Loucy (cell line): ENCODE measurements around the gene RPH3AL.

ENCODE experiments used
- H2AFZ ChIP-seq: fragments of 200-600 bp; sonication (generic); 2 replicates; pipeline ENCODE4 v1.6.0; 2016; ENCODE audit warnings: antibody characterized with exemption, mild to moderate bottlenecking, low read length, moderate library complexity
- H3F3A ChIP-seq: fragments of 200-600 bp; 2 replicates; pipeline ENCODE4 v1.6.0; 2016; ENCODE audit warnings: antibody characterized with exemption, low read depth, mild to moderate bottlenecking
- H3K27me3 ChIP-seq: fragments of 200-600 bp; sonication (generic); 2 replicates; pipeline ENCODE4 v1.6.1; 2014; ENCODE audit warnings: low read length, mild to moderate bottlenecking; ENCODE audit not compliant: insufficient read depth, poor library complexity, severe bottlenecking
- H3K36me3 ChIP-seq: fragments of 200-600 bp; sonication (generic); 2 replicates; pipeline ENCODE4 v1.6.1; 2016; ENCODE audit warnings: low read length; ENCODE audit not compliant: insufficient read depth
- H3K4me1 ChIP-seq: fragments of 200-600 bp; sonication (generic); 2 replicates; pipeline ENCODE4 v1.5.1; 2014; ENCODE audit warnings: low read length, mild to moderate bottlenecking; ENCODE audit not compliant: insufficient read depth, poor library complexity, severe bottlenecking
- H3K4me2 ChIP-seq: fragments of 200-600 bp; sonication (generic); 2 replicates; pipeline ENCODE4 v1.6.0; 2014; ENCODE audit warnings: antibody characterized with exemption, low read length, low read depth, mild to moderate bottlenecking; ENCODE audit not compliant: poor library complexity, severe bottlenecking
- H3K4me3 ChIP-seq: fragments of 200-600 bp; sonication (generic); 2 replicates; pipeline ENCODE4 v1.5.1; 2014; ENCODE audit warnings: low read length, mild to moderate bottlenecking, mixed read lengths; ENCODE audit not compliant: poor library complexity, severe bottlenecking
- H3K79me2 ChIP-seq: fragments of 200-600 bp; sonication (generic); 2 replicates; pipeline ENCODE4 v1.6.1; 2014; ENCODE audit warnings: low read length; ENCODE audit not compliant: insufficient read depth
- H3K9ac ChIP-seq: fragments of 200-600 bp; sonication (generic); 2 replicates; pipeline ENCODE4 v1.6.0; 2014; ENCODE audit warnings: mild to moderate bottlenecking, low read depth, low read length, moderate library complexity; ENCODE audit not compliant: poor library complexity, severe bottlenecking
- H3K9me2 ChIP-seq: fragments of 200-600 bp; sonication (generic); replicated peaks from 2 replicates; pipeline ENCODE4 v1.6.1; 2016; ENCODE audit warnings: low read depth, low read length, mixed read lengths
- H3K9me3 ChIP-seq: fragments of 200-600 bp; sonication (generic); 2 replicates; pipeline ENCODE4 v1.6.1; 2014; ENCODE audit warnings: mild to moderate bottlenecking, antibody characterized with exemption, low read length, low read depth; ENCODE audit not compliant: insufficient read depth
- H4K20me1 ChIP-seq: fragments of 200-600 bp; sonication (generic); 2 replicates; pipeline ENCODE4 v1.6.0; 2014; ENCODE audit warnings: antibody characterized with exemption, low read length, mild to moderate bottlenecking; ENCODE audit not compliant: insufficient read depth, poor library complexity, severe bottlenecking
- EZH2phosphoT487 ChIP-seq: fragments of 200-600 bp; IDR thresholded peaks from 2 replicates; pipeline ENCODE4 v1.6.1; 2018; ENCODE audit warnings: antibody characterized with exemption, mild to moderate bottlenecking, moderate library complexity, borderline replicate concordance
- TF ChIP-seq, protein P1 (sequence below): fragments of 200-600 bp; sonication (generic); conservative IDR thresholded peaks from 2 replicates; pipeline ENCODE4 v1.5.1; 2014; ENCODE audit warnings: mild to moderate bottlenecking, antibody characterized with exemption, low read length

The RPH3AL gene

DNA sequence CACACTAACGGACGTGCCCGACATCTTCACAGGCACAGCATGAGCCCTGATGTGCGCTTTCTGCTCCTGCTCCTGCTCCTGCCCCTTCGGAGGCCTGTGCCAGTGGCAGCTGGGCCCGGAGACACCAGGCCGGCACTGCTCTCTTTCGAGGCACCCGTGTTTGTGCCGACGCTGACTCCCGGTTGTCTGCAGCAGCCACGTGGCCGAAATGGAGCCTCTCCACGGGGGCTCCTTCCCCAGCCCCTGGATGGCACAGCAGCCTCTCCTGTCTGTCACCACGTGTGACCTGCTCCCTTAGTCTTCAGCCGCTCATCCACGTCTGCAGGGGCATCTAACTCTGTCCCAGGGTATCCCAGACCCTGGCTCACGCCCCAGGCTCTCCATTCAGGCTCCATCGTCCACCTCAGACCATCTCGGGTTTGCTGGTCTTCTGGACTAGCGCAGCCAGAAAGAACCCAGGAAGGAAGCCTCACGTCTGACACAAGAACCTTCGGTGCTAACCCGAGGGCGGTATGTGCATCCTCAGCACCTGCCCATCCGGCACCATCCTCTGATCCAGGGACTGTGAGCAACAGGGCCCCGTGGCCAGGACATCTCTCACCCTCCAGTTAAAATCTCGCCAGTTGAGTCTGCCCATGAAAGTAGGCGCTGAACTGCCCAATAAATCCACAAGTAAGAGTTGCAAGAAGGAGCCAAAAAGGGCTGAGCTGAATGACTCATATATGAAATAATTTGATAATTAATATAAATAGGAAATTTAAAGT lies 4.2 kb upstream of the RPH3AL start:
- Histone ChIP-seq H3K4me3 (no peak overlapping the region), H3K4me2 (no peak overlapping the region), H3F3A (no peaks in the 10 kb centered on the region), H3K79me2 (no peaks in the 10 kb centered on the region), H3K9me2 (no peaks in the 10 kb centered on the region), H2AFZ (no peak overlapping the region), H3K9ac (no peak overlapping the region), H3K4me1 (no peaks in the 10 kb centered on the region), H3K27me3 (no peaks in the 10 kb centered on the region), H3K36me3 (no peaks in the 10 kb centered on the region), H3K9me3 (peaks cover 12% of the 10 kb centered on the region; the same call in 1 of the 2 replicates), H4K20me1 (no peaks in the 10 kb centered on the region)
- TF ChIP-seq, protein P1, sequence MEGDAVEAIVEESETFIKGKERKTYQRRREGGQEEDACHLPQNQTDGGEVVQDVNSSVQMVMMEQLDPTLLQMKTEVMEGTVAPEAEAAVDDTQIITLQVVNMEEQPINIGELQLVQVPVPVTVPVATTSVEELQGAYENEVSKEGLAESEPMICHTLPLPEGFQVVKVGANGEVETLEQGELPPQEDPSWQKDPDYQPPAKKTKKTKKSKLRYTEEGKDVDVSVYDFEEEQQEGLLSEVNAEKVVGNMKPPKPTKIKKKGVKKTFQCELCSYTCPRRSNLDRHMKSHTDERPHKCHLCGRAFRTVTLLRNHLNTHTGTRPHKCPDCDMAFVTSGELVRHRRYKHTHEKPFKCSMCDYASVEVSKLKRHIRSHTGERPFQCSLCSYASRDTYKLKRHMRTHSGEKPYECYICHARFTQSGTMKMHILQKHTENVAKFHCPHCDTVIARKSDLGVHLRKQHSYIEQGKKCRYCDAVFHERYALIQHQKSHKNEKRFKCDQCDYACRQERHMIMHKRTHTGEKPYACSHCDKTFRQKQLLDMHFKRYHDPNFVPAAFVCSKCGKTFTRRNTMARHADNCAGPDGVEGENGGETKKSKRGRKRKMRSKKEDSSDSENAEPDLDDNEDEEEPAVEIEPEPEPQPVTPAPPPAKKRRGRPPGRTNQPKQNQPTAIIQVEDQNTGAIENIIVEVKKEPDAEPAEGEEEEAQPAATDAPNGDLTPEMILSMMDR = no peak
- no peak for TF ChIP-seq EZH2phosphoT487

DNA sequence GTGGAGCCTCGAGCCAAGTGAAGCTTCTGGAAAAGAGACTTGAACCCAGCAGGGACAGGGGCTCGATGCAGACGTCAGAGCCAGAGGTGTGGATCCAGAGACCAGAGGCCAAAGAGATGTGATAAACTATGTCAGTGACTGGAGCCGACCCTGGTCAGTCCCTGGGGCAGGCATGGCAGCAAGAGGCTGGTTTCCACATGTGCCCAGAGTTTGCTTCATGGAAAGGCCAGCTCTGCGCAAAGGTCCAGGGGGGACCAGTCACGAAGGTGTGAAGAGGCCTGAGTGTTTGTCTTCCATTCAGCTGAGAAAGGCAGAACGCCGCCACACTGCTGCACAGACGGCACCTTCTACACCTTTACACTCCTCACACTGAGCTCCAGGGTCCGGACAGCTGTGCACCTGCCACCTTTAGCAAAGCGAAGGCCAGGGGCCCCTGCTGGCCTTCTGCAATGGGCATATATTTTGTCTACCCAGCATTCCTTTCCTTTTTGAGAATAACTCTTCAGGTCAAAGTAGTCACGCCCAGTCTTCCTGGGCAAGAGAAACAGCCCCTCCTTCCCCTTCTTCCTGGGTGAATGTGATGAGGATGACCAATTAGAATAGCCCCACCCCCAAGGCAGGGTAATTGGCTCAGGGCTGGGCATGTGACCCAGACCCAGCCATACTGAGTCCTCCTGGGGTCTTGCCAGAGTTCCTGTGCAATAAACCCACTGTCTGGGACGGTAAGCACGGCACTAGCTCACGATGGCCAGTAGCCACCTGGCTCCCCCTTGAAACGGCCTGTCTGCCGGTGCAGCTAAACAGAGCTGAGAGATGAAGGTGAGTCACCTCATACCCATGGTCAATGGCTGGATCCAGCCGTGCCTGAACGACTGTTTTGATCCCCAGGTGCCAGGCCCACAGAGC lies 2.3 kb upstream of the RPH3AL start:
- no peaks in the 10 kb centered on the region for H3K27me3 ChIP-seq
- H3K9me2 ChIP-seq = no peaks in the 10 kb centered on the region
- no peak overlapping the region for H2AFZ ChIP-seq
- no peaks in the 10 kb centered on the region for H3F3A ChIP-seq
- peaks cover 9% of the 10 kb centered on the region for H3K4me1 ChIP-seq
- H3K9ac ChIP-seq = no peak overlapping the region
- TF ChIP-seq EZH2phosphoT487 = no peak
- TF ChIP-seq, protein P1 = no peak
- H3K36me3 ChIP-seq = no peaks in the 10 kb centered on the region
- no peaks in the 10 kb centered on the region for H4K20me1 ChIP-seq
- peaks cover 12% of the 10 kb centered on the region; the same call in 1 of the 2 replicates for H3K9me3 ChIP-seq
- H3K4me3 ChIP-seq = no peak overlapping the region
- no peaks in the 10 kb centered on the region for H3K79me2 ChIP-seq
- no peak overlapping the region for H3K4me2 ChIP-seq

DNA sequence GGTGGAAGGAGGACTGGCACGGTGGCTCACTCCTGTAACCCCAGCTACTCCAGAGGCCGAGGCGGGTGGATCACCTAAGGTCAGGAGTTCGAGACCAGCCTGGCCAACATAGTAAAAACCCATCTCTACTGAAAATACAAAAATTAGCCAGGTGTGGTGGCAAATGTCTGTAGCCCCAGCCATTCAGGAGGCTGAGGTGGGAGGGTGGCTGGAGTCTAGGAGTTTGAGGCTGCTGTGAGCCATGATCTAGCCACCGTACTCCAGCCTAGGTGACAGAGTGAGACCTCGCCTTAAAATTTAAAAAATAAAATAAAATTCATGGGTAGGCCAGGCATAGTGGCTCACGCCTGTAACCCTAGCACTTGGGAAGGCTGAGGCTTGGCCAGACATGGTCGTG lies 1.2 kb upstream of the RPH3AL start:
- Histone ChIP-seq H3K4me3 (no peak overlapping the region), H3K4me2 (no peak overlapping the region), H3K79me2 (no peaks in the 10 kb centered on the region), H4K20me1 (no peaks in the 10 kb centered on the region), H2AFZ (no peak overlapping the region), H3F3A (no peaks in the 10 kb centered on the region), H3K4me1 (peaks cover 9% of the 10 kb centered on the region), H3K36me3 (no peaks in the 10 kb centered on the region), H3K9me3 (peaks cover 12% of the 10 kb centered on the region; the same call in 1 of the 2 replicates), H3K9ac (no peak overlapping the region), H3K27me3 (no peaks in the 10 kb centered on the region), H3K9me2 (no peaks in the 10 kb centered on the region)
- TF ChIP-seq, protein P1 = no peak
- no peak for TF ChIP-seq EZH2phosphoT487
